Heart left ventricle (tissue), 16 donors: ENCODE measurements around the gene ST7. TPM values are rescaled to one million over a fixed set of nuclear protein-coding genes. Genes with fewer than 3 reads are reported as not detected.
A peak's percentile ranks its signal among the peaks of the same experiment; 100 is the strongest.

ENCODE experiments used
- ATAC-seq, 4 donors: fragments of 200-7000 bp; cut with Tn5 transposase; one replicate each; pipeline ENCODE4 v1.9.1; 2020 to 2022; ENCODE audit warnings: moderate library complexity in 4 of 4, mild to moderate bottlenecking in 3 of 4, moderate number of reproducible peaks in 1 of 4
- DNase-seq, 5 donors: peaks; one replicate each; pipeline ENCODE4 v3.0.0-alpha.2; 2020
- H3K27ac ChIP-seq, 12 donors: fragments of 200-600 bp; sonication (generic) in 4 of 12; one replicate each; pipeline versions ENCODE4 v1.5.0 to v1.8.0; 2016 to 2022; ENCODE audit warnings: mild to moderate bottlenecking in 2 of 12
- H3K27me3 ChIP-seq, 9 donors: fragments of 200-600 bp; sonication (generic) in 2 of 9; one replicate each; pipeline versions ENCODE4 v1.5.1 to v1.8.0; 2016 to 2022; ENCODE audit warnings: mild to moderate bottlenecking in 3 of 9
- H3K36me3 ChIP-seq, 9 donors: fragments of 200-600 bp; sonication (generic) in 2 of 9; one replicate each; pipeline versions ENCODE4 v1.5.0 to v1.8.0; 2018 to 2022; ENCODE audit warnings: mild to moderate bottlenecking in 2 of 9
- H3K4me1 ChIP-seq, 12 donors: fragments of 200-600 bp; sonication (generic) in 4 of 12; one replicate each; pipeline versions ENCODE4 v1.5.0 to v1.8.0; 2016 to 2022; ENCODE audit warnings: mild to moderate bottlenecking in 3 of 12
- H3K4me3 ChIP-seq, 12 donors: fragments of 200-600 bp; sonication (generic) in 4 of 12; one replicate each; pipeline versions ENCODE4 v1.5.0 to v1.8.0; 2017 to 2022; ENCODE audit warnings: mild to moderate bottlenecking in 9 of 12, moderate library complexity in 4 of 12
- H3K9me3 ChIP-seq, 12 donors: fragments of 200-600 bp; sonication (generic) in 4 of 12; one replicate each; pipeline versions ENCODE4 v1.5.0 to v1.8.0; 2016 to 2022; ENCODE audit warnings: mild to moderate bottlenecking in 1 of 12
- POLR2A ChIP-seq, 2 donors: fragments of 450-650 bp; IDR thresholded peaks; one replicate each; pipeline ENCODE4 v1.6.1; 2017; ENCODE audit warnings: antibody characterized with exemption in 2 of 2, mild to moderate bottlenecking in 2 of 2, moderate library complexity in 2 of 2
- WGBS, 4 donors: extraction: QIAGEN DNeasy Blood & Tissue Kit in 2 of 4; methylation state at CpG; one replicate each; pipeline versions ENCODE4 v1.1.5 to v1.1.7; 2013 to 2018; 5-methylcytosine and 5-hydroxymethylcytosine counted together
- intact Hi-C, 10 donors: fragments of 100-400 bp; cut with DNase I; formaldehyde crosslinking; loops; one replicate each; pipeline versions ENCODE4 v1.11.1 to v1.14.2; 2022
- polyA plus RNA-seq, 2 donors: library from polyadenylated mRNA; stranded (reverse); fragments of 200-250 nt; gene quantifications; one replicate each; pipeline ENCODE4 v1.2.3, GENCODE V29; 2013
- total RNA-seq, 9 donors: library from RNA; depleted of rRNA in 2 of 9; stranded (reverse); fragments of >200 nt in 2 of 9; fragmentation: NEBNext Ultra II Directional in 3 of 9; extraction: Animal tissue kit (Norgen Biotek cat#: 25700) in 3 of 9; gene quantifications; one replicate each; pipeline versions ENCODE4 v1.1.0 to v1.2.4, GENCODE V29; 2016 to 2023
- TF ChIP-seq, protein P1 (sequence below), 12 donors: fragments of 200-600 bp; sonication (generic) in 4 of 12; IDR thresholded peaks; one replicate each; pipeline versions ENCODE4 v1.5.0 to v1.8.0; 2018 to 2022; ENCODE audit warnings: antibody characterized with exemption in 12 of 12, mild to moderate bottlenecking in 5 of 12
- donor health status: ischemic (EF 13 %, LVEDD 7.1; RV severe dilation, severe dysfunction).
- donor health status: healthy with polysubstance abuse.
- donor health status: DM: no; HTN: yes; CAD: no.
- donor health status: DM: no; HTN: no; CAD: no.
- donor health status: ischemic (EF 25% LVEDD 6.9; RV normal size, moderate dysfunction).
- donor health status: ischemic (EF 25% LVEDD 5.7; RV mildly dilated, moderate dysfunction).
- donor health status: healthy.
- donor health status: DM: yes; HTN: yes; CAD: no.
- donor health status: ischemic (EF 35%, LVEDD 5.7; RV mildly dilated, moderate dysfunction).
- donor health status: nonischemic (EF 11% LVEDD 7.7; RV severe dilation, severe dysfunction).
- donor health status: DM: yes; HTN: yes; CAD: no.
- donor health status: PGD.
- donor health status: ischemic (EF 29% LVEDD 5.4; RV normal size, mild dysfunction).
- donor health status: nonischemic (EF 23%, LVEDD 6.1; RV moderate dilation, normal function).

The ST7 gene
- total and polyA plus RNA-seq, 11 donors: 16.0 to 41.3 (median 25.5) TPM

DNA sequence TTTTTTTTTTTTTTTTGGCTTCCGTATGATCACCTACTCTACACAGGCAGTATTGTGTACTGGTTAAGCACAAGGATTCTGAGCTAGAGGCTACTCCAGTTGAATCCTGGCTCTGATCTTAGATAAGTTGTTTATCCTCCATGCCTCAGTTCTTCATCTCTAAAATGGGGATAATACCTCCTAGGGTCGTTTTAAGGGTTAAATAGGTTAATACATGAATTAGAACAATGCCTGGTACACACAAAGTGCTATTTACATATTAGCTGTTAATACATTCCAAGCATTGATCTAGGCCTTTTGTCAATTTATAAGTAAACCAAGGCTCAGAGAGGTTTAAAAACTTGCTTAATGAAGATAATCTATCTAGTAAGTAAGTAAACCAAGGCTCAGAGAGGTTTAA lies 59.0 kb downstream of the ST7 start:
- Histone ChIP-seq H3K4me3 (no peak overlapping the region), H3K27me3 (no peaks in the 10 kb centered on the region), H3K27ac (no peak overlapping the region), H3K9me3 (no peaks in the 10 kb centered on the region), H3K4me1 (peaks cover 0 to 51% (median 20%) of the 10 kb centered on the region in 12 donors), H3K36me3 (no peaks in the 10 kb centered on the region)
- WGBS, 4 donors: 84 to 87% (median 85%) methylated on average over 2 of the region's 2 CpGs
- ATAC-seq (no peak), DNase-seq (no peak)
- TF ChIP-seq, protein P1, sequence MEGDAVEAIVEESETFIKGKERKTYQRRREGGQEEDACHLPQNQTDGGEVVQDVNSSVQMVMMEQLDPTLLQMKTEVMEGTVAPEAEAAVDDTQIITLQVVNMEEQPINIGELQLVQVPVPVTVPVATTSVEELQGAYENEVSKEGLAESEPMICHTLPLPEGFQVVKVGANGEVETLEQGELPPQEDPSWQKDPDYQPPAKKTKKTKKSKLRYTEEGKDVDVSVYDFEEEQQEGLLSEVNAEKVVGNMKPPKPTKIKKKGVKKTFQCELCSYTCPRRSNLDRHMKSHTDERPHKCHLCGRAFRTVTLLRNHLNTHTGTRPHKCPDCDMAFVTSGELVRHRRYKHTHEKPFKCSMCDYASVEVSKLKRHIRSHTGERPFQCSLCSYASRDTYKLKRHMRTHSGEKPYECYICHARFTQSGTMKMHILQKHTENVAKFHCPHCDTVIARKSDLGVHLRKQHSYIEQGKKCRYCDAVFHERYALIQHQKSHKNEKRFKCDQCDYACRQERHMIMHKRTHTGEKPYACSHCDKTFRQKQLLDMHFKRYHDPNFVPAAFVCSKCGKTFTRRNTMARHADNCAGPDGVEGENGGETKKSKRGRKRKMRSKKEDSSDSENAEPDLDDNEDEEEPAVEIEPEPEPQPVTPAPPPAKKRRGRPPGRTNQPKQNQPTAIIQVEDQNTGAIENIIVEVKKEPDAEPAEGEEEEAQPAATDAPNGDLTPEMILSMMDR (IDR thresholded peaks at IDR 0.05): no peak
- no peak for TF ChIP-seq POLR2A (IDR thresholded peaks at IDR 0.05)
- intact Hi-C loops: loop anchor here in 1 of 10 donors (10.0 kb wide), 1 partner anchor 63 kb away; no protein-coding TSS in a partner anchor

DNA sequence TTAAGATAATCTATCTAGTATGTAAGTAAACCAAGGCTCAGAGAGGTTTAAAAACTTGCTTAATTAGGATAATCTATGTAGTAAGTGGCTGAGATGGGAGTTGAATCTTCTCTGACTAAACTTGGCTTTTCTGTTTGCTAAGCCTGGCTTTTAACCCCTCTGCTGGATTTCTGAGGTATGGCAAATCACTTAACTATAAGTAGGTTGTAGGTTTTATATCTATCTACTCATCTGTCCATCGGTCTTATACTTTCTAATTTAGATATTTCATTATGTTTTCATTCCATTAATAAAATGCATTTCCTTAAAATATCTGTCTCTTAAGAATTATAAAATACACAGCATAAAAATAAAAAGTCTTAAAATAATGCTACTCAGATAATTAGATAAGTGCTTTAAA lies 59.4 kb downstream of the ST7 start:
- intact Hi-C loops: loop anchor here in 1 of 10 donors (10.0 kb wide), 1 partner anchor 62 kb away; no protein-coding TSS in a partner anchor
- TF ChIP-seq POLR2A (IDR thresholded peaks at IDR 0.05): no peak
- TF ChIP-seq, protein P1 (IDR thresholded peaks at IDR 0.05): peak in 3 of 12 donors; percentile 12 to 24 (median 19)
- 47 to 62% (median 55%) methylated on average over 1 of the region's 1 CpG for WGBS, 4 donors
- DNase-seq (no peak), ATAC-seq (no peak)
- no peaks in the 10 kb centered on the region for H3K36me3 ChIP-seq
- no peak overlapping the region for H3K27ac ChIP-seq
- peaks cover 0 to 47% (median 20%) of the 10 kb centered on the region in 12 donors for H3K4me1 ChIP-seq
- H3K27me3 ChIP-seq: no peaks in the 10 kb centered on the region
- no peak overlapping the region for H3K4me3 ChIP-seq
- H3K9me3 ChIP-seq: no peaks in the 10 kb centered on the region

DNA sequence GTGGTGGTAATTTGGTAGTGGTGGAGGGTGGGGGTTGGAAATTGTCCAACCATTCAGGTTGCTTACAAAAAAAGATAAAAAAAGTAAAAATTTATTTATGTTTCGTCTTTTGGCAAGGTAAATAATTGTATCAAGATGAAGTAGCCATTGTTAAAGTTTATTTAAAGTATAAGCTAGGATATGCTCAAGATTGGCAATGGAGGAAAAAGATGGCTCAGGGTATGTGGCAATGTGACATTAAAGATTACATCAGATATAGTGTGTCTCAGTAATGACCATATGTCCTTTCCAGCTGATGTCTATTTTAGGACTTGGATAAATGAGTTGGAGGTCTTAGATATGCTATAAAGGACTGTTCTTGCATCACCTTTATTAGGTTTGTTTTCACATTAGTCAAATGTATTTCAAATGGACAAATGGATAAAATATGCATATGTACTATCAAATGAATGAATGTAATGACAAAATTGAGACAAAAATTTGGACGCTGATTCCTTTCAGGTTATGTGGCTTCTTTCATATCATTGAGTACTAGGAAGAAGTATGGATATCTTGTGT lies 60.9 kb downstream of the ST7 start:
- DNase-seq (no peak), ATAC-seq (no peak)
- no peaks in the 10 kb centered on the region for H3K36me3 ChIP-seq
- H3K9me3 ChIP-seq: no peaks in the 10 kb centered on the region
- peak overlapping the region in 11 of 12 donors; percentile 0 to 61 (median 23) for H3K27ac ChIP-seq
- peak overlapping the region in 8 of 12 donors; percentile 10 to 41 (median 20) for H3K4me3 ChIP-seq
- intact Hi-C loops: loop anchor here in 1 of 10 donors (10.0 kb wide), 1 partner anchor 61 kb away; no protein-coding TSS in a partner anchor
- 47 to 53% (median 51%) methylated on average over 2 of the region's 2 CpGs for WGBS, 4 donors
- H3K27me3 ChIP-seq: no peaks in the 10 kb centered on the region
- H3K4me1 ChIP-seq: peaks cover 0 to 42% (median 24%) of the 10 kb centered on the region in 12 donors
- TF ChIP-seq POLR2A (IDR thresholded peaks at IDR 0.05): no peak
- TF ChIP-seq, protein P1 (IDR thresholded peaks at IDR 0.05): no peak

DNA sequence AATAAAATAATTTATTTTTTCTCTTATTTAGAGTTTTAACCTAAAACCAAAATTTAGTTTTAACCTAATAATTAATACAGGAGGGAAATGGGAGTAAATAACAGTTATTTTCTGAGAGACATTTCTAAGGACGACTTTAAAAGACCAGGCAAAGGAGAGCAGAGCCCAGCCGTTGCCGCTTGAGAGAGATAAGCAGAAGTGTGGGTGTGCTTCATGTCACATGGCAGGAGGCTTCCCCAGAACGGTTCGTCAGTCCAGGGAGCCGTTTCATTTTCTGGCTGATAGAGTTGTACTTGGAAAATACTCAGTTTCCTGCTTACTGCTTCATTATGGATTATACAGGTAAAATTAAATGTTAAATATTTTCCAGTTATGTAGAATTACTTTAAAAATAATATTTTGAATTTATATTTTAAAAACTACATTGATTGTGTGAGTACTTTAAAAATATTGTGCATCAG lies 61.4 kb downstream of the ST7 start:
- peak overlapping the region in 8 of 12 donors; percentile 10 to 41 (median 20) for H3K4me3 ChIP-seq
- TF ChIP-seq, protein P1 (IDR thresholded peaks at IDR 0.05): no peak
- no peak for TF ChIP-seq POLR2A (IDR thresholded peaks at IDR 0.05)
- WGBS, 4 donors: 1 to 2% (median 1%) methylated on average over 6 of the region's 6 CpGs
- peak overlapping the region in 11 of 12 donors; percentile 0 to 61 (median 23) for H3K27ac ChIP-seq
- H3K27me3 ChIP-seq: no peaks in the 10 kb centered on the region
- DNase-seq (peak in 4 of 5 donors; percentile 64 to 74 (median 70)), ATAC-seq (peak; percentile 83 to 94 (median 92))
- H3K36me3 ChIP-seq: no peaks in the 10 kb centered on the region
- intact Hi-C loops: loop anchor here in 1 of 10 donors (10.0 kb wide), 1 partner anchor 60 kb away; no protein-coding TSS in a partner anchor
- H3K4me1 ChIP-seq: peaks cover 0 to 47% (median 23%) of the 10 kb centered on the region in 12 donors
- H3K9me3 ChIP-seq: no peaks in the 10 kb centered on the region
